ENCODE results near the gene VEZT. TPM values are rescaled to one million over a fixed set of nuclear protein-coding genes. Genes with fewer than 3 reads are reported as not detected.

VEZT gene
- total RNA-seq, 1 donor from 2014 or later = 69.9 TPM

- Histone ChIP-seq H3K9me3 (no peaks in the 10 kb centered on the region), H3K36me3 (no peaks in the 10 kb centered on the region), H3K4me3 (no peak overlapping the region), H3K27ac (no peak overlapping the region), H3K4me1 (no peaks in the 10 kb centered on the region), H3K27me3 (no peaks in the 10 kb centered on the region)
- DNase-seq = no peak
- TF ChIP-seq CTCF (IDR thresholded peaks at IDR 0.05) = no peak
- no peak for ATAC-seq
- intact Hi-C loops (cut with DNase I) = no loop called here
Measured at GRCh38 chr12:95213119-95213518, 4.5 kb upstream of the VEZT start.

- no peaks in the 10 kb centered on the region for H3K27me3 ChIP-seq
- no peak overlapping the region for H3K27ac ChIP-seq
- no peaks in the 10 kb centered on the region for H3K4me1 ChIP-seq
- ATAC-seq (no peak), DNase-seq (no peak)
- H3K9me3 ChIP-seq = no peaks in the 10 kb centered on the region
- no peak for TF ChIP-seq CTCF (IDR thresholded peaks at IDR 0.05)
- intact Hi-C loops (cut with DNase I) = no loop called here
- no peaks in the 10 kb centered on the region for H3K36me3 ChIP-seq
- no peak overlapping the region for H3K4me3 ChIP-seq
Measured at GRCh38 chr12:95213928-95214327, 3.7 kb upstream of the VEZT start.

- Histone ChIP-seq H3K9me3 (no peaks in the 10 kb centered on the region), H3K27me3 (no peaks in the 10 kb centered on the region), H3K36me3 (no peaks in the 10 kb centered on the region), H3K4me1 (no peaks in the 10 kb centered on the region), H3K4me3 (no peak overlapping the region), H3K27ac (no peak overlapping the region)
- no peak for TF ChIP-seq CTCF (IDR thresholded peaks at IDR 0.05)
- DNase-seq (no peak), ATAC-seq (no peak)
- intact Hi-C loops (cut with DNase I) = no loop called here
Measured at GRCh38 chr12:95214466-95214865, 3.1 kb upstream of the VEZT start.

- Histone ChIP-seq H3K4me3 (peak overlapping the region; percentile 77), H3K27me3 (no peaks in the 10 kb centered on the region), H3K27ac (no peak overlapping the region), H3K36me3 (no peaks in the 10 kb centered on the region), H3K4me1 (no peaks in the 10 kb centered on the region), H3K9me3 (no peaks in the 10 kb centered on the region)
- ATAC-seq (no peak), DNase-seq (no peak)
- intact Hi-C loops (cut with DNase I) = no loop called here
- no peak for TF ChIP-seq CTCF (IDR thresholded peaks at IDR 0.05)
Measured at GRCh38 chr12:95215949-95216348, 1.7 kb upstream of the VEZT start.

- no peak for TF ChIP-seq CTCF (IDR thresholded peaks at IDR 0.05)
- intact Hi-C loops (cut with DNase I) = no loop called here
- H3K9me3 ChIP-seq = no peaks in the 10 kb centered on the region
- H3K4me3 ChIP-seq = peak overlapping the region; percentile 77
- no peaks in the 10 kb centered on the region for H3K36me3 ChIP-seq
- DNase-seq (no peak), ATAC-seq (no peak)
- no peaks in the 10 kb centered on the region for H3K27me3 ChIP-seq
- peak overlapping the region; percentile 95 for H3K27ac ChIP-seq
- H3K4me1 ChIP-seq = no peaks in the 10 kb centered on the region
Measured at GRCh38 chr12:95216711-95217376, 763 bp upstream of the VEZT start.
